ENCODE data around the gene EMC9. TPM values are rescaled to one million over a fixed set of nuclear protein-coding genes. Genes with fewer than 3 reads are reported as not detected.

The EMC9 gene
- total and polyA plus RNA-seq, 4 donors, result 8.6 to 17.8 (median 13.4) TPM

- no peak overlapping the region for H3K27ac ChIP-seq (ENCODE audit: low read depth in 1 of 2, low read length in 2 of 2)
- H3K9ac ChIP-seq (ENCODE audit: low read depth in 1 of 2, low read length in 2 of 2), result no peak overlapping the region
- peaks cover 0 to 22% (median 14%) of the 10 kb centered on the region in 4 donors for H3K4me1 ChIP-seq (ENCODE audit: control insufficient read depth in 4 of 4, insufficient read depth in 4 of 4, low read length in 3 of 4)
- H3K9me3 ChIP-seq (ENCODE audit: control insufficient read depth in 4 of 4, low read length in 3 of 4), result no peaks in the 10 kb centered on the region
- 94% methylated on average over 19 of the region's 19 CpGs for WGBS
- TF ChIP-seq MAX (IDR thresholded peaks at IDR 0.05) (no peak), FOXA2 (IDR thresholded peaks at IDR 0.05) (no peak)
- DNase-seq (ENCODE audit: low spot score), result no peak
- no peaks in the 10 kb centered on the region for H3K27me3 ChIP-seq (ENCODE audit: control insufficient read depth in 4 of 4, insufficient read depth in 4 of 4, low read length in 3 of 4)
- peaks cover 18 to 85% (median 32%) of the 10 kb centered on the region in 4 donors for H3K36me3 ChIP-seq (ENCODE audit: control insufficient read depth in 4 of 4, insufficient read depth in 3 of 4, low read depth in 1 of 4, low read length in 3 of 4)
- H3K4me3 ChIP-seq (ENCODE audit: low read depth in 1 of 3, low read length in 3 of 3), result no peak overlapping the region
These were observed 40.1 kb upstream of the EMC9 start for GRCh38 chr14:24181371-24182077.

GRCh38 chr14:24179961-24180796 lies 38.8 kb upstream of the EMC9 start:
- H3K9ac ChIP-seq (ENCODE audit: low read depth in 1 of 2, low read length in 2 of 2), result peak overlapping the region; percentile 20 to 38
- H3K36me3 ChIP-seq (ENCODE audit: control insufficient read depth in 4 of 4, insufficient read depth in 3 of 4, low read depth in 1 of 4, low read length in 3 of 4), result peaks cover 18 to 77% (median 28%) of the 10 kb centered on the region in 4 donors
- WGBS, result 49% methylated on average over 18 of the region's 18 CpGs

More at GRCh38 chr14:24179961-24180796, 38.8 kb upstream of the EMC9 start:
- H3K4me3 ChIP-seq (ENCODE audit: low read depth in 1 of 3, low read length in 3 of 3), result no peak overlapping the region
- no peak for DNase-seq (ENCODE audit: low spot score)
- peak overlapping the region; percentile 74 to 83 for H3K27ac ChIP-seq (ENCODE audit: low read depth in 1 of 2, low read length in 2 of 2)
- H3K4me1 ChIP-seq (ENCODE audit: control insufficient read depth in 4 of 4, insufficient read depth in 4 of 4, low read length in 3 of 4), result peaks cover 0 to 22% (median 14%) of the 10 kb centered on the region in 4 donors
- no peaks in the 10 kb centered on the region for H3K9me3 ChIP-seq (ENCODE audit: control insufficient read depth in 4 of 4, low read length in 3 of 4)
- TF ChIP-seq FOXA1 (IDR thresholded peaks at IDR 0.05), result no peak
- no peak for TF ChIP-seq YY1 (IDR thresholded peaks at IDR 0.05)
- peak; percentile 81 to 91 for TF ChIP-seq HNF4A (conservative IDR thresholded peaks at IDR 0.05)
- peak; percentile 37 for TF ChIP-seq REST (IDR thresholded peaks at IDR 0.05)
- no peak for TF ChIP-seq TAF1 (conservative IDR thresholded peaks at IDR 0.05)
- peak in 1 of 2 donors; percentile 62 for TF ChIP-seq JUND (IDR thresholded peaks at IDR 0.05)
- no peak for TF ChIP-seq MAX (IDR thresholded peaks at IDR 0.05)
- no peak for TF ChIP-seq NR2F2 (IDR thresholded peaks at IDR 0.05)
- peak; percentile 39 for TF ChIP-seq HNF4G (IDR thresholded peaks at IDR 0.05)
- TF ChIP-seq FOXA2 (IDR thresholded peaks at IDR 0.05), result no peak
- peak in 1 of 2 donors; percentile 52 for TF ChIP-seq GABPA (IDR thresholded peaks at IDR 0.05 in 1 of 2, conservative IDR thresholded peaks at IDR 0.05 in 1 of 2)
- TF ChIP-seq ZBTB33 (IDR thresholded peaks at IDR 0.05), result no peak
- peak in 1 of 2 donors; percentile 42 for TF ChIP-seq EGR1 (IDR thresholded peaks at IDR 0.05; ENCODE audit: low read depth in 2 of 2)
- peak; percentile 83 for TF ChIP-seq SP1 (IDR thresholded peaks at IDR 0.05)
- TF ChIP-seq RXRA (IDR thresholded peaks at IDR 0.05), result peak; percentile 33 to 88
- TF ChIP-seq RAD21 (IDR thresholded peaks at IDR 0.05), result no peak
- TF ChIP-seq CTCF (IDR thresholded peaks at IDR 0.05; ENCODE audit: low read depth, low read length, missing input control), result no peak
- no peak for TF ChIP-seq ATF3 (IDR thresholded peaks at IDR 0.05)
- no peaks in the 10 kb centered on the region for H3K27me3 ChIP-seq (ENCODE audit: control insufficient read depth in 4 of 4, insufficient read depth in 4 of 4, low read length in 3 of 4)

Measured in liver (tissue), 9 donors.